K562 (cell line): ENCODE results near the gene C1QTNF5. TPM values are rescaled to one million over a fixed set of nuclear protein-coding genes. Genes with fewer than 3 reads are reported as not detected.

Source experiments
- CBX1 ChIP-seq: sonication (generic); IDR thresholded peaks from 2 replicates; pipeline ENCODE4 v1.6.1; 2016; ENCODE audit warnings: antibody characterized with exemption, low read depth, mild to moderate bottlenecking
- CSDE1 ChIP-seq, 2 experiments: fragments of 450-650 bp; IDR thresholded peaks; 2 replicates each; pipeline ENCODE4 v1.6.1; 2016; ENCODE audit warnings: mild to moderate bottlenecking in 1 of 2
- MTA2 ChIP-seq: fragments of 450-650 bp; IDR thresholded peaks from 2 replicates; pipeline ENCODE4 v1.6.1; 2016; ENCODE audit warnings: low read depth
- TRIM24 ChIP-seq, 2 experiments: fragments of 450-650 bp; IDR thresholded peaks; 2 replicates each; pipeline ENCODE4 v1.6.1; 2016
- ZFX ChIP-seq: sonication (generic); formaldehyde crosslinking; IDR thresholded peaks from 2 replicates; pipeline ENCODE4 v1.8.0; 2022; ENCODE audit warnings: mild to moderate bottlenecking, missing genetic modification reagents, moderate library complexity
- ZNF24 ChIP-seq: fragments of 450-650 bp; IDR thresholded peaks from 2 replicates; pipeline ENCODE4 v1.6.1; 2016
- ZNF282 ChIP-seq: sonication (generic); formaldehyde crosslinking; IDR thresholded peaks from 2 replicates; pipeline ENCODE4 v1.8.1; 2023; ENCODE audit warnings: missing genetic modification reagents
- ZNF436 ChIP-seq: fragments of 250-450, 450-650 bp; sonication (Bioruptor Pico); formaldehyde crosslinking; IDR thresholded peaks from 2 replicates; pipeline ENCODE4 v1.7.0; 2020; ENCODE audit warnings: mild to moderate bottlenecking
- polyA plus RNA-seq, 8 experiments: library from polyadenylated mRNA; depleted of rRNA in 4 of 8; stranded (reverse) in 5 of 8; unstranded in 3 of 8; fragments of >200 nt; fragmentation: Nextera tagmentation in 2 of 8; fragmentation: Illumina TruSeq in 1 of 8; extraction: Ambion mirVana in 2 of 8; extraction: Trizol in 1 of 8; gene quantifications; 2 replicates each; pipeline versions ENCODE4 v1.2.1 to v1.2.3, GENCODE V29; 2011 to 2014; ENCODE audit warnings: inconsistent platforms in 1 of 8, missing spikeins in 1 of 8
- total RNA-seq, 7 experiments: library from RNA; depleted of rRNA in 6 of 7; stranded (reverse); fragments of >200 nt in 6 of 7; fragmentation: Illumina TruSeq in 2 of 7; extraction: Trizol in 2 of 7; gene quantifications; 2 replicates each; pipeline versions ENCODE4 v1.2.1 to v1.2.3, GENCODE V29; 2011 to 2021; ENCODE audit warnings: low replicate concordance in 1 of 7
- TF ChIP-seq, protein P1 (sequence below): IDR thresholded peaks from 2 replicates; pipeline ENCODE4 v1.6.1; 2014; ENCODE audit warnings: antibody characterized with exemption
- TF ChIP-seq, protein P2 (sequence below): fragments of 200-600 bp; sonication (generic); IDR thresholded peaks from one replicate; pipeline ENCODE4 v1.6.1; 2012; ENCODE audit warnings: mild to moderate bottlenecking, low read depth, low read length, inconsistent platforms
- TF ChIP-seq, protein P3 (sequence below): fragments of 250-450 bp; sonication (Bioruptor Pico); IDR thresholded peaks from 2 replicates; pipeline ENCODE4 v1.8.0; 2021; ENCODE audit warnings: moderate library complexity, mild to moderate bottlenecking, inconsistent platforms
- TF ChIP-seq, protein P4 (sequence below): IDR thresholded peaks from 2 replicates; pipeline ENCODE4 v1.6.1; 2016; ENCODE audit warnings: missing genetic modification characterization, missing compliant biosample characterization

C1QTNF5 gene
- total and polyA plus RNA-seq, 9 of the 15 experiments (the other 6 are each of a cell fraction or from before 2014, with no cell fraction given): 0.07 to 0.76 (median 0.24) TPM; not detected in 1

DNA sequence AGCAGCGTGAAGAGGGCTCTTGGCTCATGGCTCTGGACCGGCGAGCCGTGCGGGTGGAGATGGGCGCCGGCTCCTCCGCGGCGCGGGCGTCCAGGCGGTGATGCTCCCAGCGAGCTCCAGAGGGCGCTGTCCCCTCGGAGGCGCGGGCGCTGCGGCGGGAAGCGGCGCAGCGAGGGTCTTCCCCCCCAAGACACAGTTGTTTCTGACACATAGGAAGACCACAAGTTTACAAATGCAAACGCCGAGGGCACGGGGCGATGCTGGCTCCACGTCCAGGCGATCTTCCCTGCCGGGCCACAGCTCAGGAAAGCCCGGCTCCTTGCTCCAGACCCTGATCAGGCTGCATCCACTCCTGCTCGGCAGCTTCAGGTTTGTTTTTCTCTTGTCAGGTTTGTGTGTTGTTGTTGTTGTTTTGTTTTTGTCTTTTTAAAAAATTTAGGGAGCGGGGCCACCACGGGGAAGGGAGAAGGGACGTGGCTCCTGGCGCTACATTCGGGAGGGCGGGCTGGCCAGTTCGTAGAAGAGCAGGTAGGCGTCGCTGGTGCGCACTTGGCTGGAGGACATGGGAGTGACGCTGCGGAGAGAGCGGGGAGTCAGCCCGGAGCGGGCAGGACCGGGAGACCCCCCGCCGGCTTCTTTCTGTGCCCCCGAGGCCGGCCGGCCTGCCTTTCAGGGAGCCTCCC is 15.8 kb upstream of the C1QTNF5 start (continued):
- no peak for TF ChIP-seq CSDE1 (IDR thresholded peaks at IDR 0.05)
- no peak for TF ChIP-seq CBX1
- TF ChIP-seq ZNF24: no peak
- no peak for TF ChIP-seq ZFX (CRISPR knock-in tag)
- TF ChIP-seq ZNF436: no peak
- TF ChIP-seq TRIM24 (IDR thresholded peaks at IDR 0.05): no peak
- TF ChIP-seq, protein P1, sequence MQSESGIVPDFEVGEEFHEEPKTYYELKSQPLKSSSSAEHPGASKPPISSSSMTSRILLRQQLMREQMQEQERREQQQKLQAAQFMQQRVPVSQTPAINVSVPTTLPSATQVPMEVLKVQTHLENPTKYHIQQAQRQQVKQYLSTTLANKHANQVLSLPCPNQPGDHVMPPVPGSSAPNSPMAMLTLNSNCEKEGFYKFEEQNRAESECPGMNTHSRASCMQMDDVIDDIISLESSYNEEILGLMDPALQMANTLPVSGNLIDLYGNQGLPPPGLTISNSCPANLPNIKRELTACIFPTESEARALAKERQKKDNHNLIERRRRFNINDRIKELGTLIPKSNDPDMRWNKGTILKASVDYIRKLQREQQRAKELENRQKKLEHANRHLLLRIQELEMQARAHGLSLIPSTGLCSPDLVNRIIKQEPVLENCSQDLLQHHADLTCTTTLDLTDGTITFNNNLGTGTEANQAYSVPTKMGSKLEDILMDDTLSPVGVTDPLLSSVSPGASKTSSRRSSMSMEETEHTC: no peak
- TF ChIP-seq MTA2: 0 out of 2 replicates have a peak, but pooled peaks have one; percentile 9
- no peak for TF ChIP-seq ZNF282
- TF ChIP-seq, protein P2, sequence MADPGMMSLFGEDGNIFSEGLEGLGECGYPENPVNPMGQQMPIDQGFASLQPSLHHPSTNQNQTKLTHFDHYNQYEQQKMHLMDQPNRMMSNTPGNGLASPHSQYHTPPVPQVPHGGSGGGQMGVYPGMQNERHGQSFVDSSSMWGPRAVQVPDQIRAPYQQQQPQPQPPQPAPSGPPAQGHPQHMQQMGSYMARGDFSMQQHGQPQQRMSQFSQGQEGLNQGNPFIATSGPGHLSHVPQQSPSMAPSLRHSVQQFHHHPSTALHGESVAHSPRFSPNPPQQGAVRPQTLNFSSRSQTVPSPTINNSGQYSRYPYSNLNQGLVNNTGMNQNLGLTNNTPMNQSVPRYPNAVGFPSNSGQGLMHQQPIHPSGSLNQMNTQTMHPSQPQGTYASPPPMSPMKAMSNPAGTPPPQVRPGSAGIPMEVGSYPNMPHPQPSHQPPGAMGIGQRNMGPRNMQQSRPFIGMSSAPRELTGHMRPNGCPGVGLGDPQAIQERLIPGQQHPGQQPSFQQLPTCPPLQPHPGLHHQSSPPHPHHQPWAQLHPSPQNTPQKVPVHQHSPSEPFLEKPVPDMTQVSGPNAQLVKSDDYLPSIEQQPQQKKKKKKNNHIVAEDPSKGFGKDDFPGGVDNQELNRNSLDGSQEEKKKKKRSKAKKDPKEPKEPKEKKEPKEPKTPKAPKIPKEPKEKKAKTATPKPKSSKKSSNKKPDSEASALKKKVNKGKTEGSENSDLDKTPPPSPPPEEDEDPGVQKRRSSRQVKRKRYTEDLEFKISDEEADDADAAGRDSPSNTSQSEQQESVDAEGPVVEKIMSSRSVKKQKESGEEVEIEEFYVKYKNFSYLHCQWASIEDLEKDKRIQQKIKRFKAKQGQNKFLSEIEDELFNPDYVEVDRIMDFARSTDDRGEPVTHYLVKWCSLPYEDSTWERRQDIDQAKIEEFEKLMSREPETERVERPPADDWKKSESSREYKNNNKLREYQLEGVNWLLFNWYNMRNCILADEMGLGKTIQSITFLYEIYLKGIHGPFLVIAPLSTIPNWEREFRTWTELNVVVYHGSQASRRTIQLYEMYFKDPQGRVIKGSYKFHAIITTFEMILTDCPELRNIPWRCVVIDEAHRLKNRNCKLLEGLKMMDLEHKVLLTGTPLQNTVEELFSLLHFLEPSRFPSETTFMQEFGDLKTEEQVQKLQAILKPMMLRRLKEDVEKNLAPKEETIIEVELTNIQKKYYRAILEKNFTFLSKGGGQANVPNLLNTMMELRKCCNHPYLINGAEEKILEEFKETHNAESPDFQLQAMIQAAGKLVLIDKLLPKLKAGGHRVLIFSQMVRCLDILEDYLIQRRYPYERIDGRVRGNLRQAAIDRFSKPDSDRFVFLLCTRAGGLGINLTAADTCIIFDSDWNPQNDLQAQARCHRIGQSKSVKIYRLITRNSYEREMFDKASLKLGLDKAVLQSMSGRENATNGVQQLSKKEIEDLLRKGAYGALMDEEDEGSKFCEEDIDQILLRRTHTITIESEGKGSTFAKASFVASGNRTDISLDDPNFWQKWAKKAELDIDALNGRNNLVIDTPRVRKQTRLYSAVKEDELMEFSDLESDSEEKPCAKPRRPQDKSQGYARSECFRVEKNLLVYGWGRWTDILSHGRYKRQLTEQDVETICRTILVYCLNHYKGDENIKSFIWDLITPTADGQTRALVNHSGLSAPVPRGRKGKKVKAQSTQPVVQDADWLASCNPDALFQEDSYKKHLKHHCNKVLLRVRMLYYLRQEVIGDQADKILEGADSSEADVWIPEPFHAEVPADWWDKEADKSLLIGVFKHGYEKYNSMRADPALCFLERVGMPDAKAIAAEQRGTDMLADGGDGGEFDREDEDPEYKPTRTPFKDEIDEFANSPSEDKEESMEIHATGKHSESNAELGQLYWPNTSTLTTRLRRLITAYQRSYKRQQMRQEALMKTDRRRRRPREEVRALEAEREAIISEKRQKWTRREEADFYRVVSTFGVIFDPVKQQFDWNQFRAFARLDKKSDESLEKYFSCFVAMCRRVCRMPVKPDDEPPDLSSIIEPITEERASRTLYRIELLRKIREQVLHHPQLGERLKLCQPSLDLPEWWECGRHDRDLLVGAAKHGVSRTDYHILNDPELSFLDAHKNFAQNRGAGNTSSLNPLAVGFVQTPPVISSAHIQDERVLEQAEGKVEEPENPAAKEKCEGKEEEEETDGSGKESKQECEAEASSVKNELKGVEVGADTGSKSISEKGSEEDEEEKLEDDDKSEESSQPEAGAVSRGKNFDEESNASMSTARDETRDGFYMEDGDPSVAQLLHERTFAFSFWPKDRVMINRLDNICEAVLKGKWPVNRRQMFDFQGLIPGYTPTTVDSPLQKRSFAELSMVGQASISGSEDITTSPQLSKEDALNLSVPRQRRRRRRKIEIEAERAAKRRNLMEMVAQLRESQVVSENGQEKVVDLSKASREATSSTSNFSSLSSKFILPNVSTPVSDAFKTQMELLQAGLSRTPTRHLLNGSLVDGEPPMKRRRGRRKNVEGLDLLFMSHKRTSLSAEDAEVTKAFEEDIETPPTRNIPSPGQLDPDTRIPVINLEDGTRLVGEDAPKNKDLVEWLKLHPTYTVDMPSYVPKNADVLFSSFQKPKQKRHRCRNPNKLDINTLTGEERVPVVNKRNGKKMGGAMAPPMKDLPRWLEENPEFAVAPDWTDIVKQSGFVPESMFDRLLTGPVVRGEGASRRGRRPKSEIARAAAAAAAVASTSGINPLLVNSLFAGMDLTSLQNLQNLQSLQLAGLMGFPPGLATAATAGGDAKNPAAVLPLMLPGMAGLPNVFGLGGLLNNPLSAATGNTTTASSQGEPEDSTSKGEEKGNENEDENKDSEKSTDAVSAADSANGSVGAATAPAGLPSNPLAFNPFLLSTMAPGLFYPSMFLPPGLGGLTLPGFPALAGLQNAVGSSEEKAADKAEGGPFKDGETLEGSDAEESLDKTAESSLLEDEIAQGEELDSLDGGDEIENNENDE: no peak
- TF ChIP-seq, protein P3, sequence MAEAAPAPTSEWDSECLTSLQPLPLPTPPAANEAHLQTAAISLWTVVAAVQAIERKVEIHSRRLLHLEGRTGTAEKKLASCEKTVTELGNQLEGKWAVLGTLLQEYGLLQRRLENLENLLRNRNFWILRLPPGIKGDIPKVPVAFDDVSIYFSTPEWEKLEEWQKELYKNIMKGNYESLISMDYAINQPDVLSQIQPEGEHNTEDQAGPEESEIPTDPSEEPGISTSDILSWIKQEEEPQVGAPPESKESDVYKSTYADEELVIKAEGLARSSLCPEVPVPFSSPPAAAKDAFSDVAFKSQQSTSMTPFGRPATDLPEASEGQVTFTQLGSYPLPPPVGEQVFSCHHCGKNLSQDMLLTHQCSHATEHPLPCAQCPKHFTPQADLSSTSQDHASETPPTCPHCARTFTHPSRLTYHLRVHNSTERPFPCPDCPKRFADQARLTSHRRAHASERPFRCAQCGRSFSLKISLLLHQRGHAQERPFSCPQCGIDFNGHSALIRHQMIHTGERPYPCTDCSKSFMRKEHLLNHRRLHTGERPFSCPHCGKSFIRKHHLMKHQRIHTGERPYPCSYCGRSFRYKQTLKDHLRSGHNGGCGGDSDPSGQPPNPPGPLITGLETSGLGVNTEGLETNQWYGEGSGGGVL (CRISPR knock-in tag): no peak
- TF ChIP-seq, protein P4, sequence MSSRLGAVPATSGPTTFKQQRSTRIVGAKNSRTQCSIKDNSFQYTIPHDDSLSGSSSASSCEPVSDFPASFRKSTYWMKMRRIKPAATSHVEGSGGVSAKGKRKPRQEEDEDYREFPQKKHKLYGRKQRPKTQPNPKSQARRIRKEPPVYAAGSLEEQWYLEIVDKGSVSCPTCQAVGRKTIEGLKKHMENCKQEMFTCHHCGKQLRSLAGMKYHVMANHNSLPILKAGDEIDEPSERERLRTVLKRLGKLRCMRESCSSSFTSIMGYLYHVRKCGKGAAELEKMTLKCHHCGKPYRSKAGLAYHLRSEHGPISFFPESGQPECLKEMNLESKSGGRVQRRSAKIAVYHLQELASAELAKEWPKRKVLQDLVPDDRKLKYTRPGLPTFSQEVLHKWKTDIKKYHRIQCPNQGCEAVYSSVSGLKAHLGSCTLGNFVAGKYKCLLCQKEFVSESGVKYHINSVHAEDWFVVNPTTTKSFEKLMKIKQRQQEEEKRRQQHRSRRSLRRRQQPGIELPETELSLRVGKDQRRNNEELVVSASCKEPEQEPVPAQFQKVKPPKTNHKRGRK (tag): no peak
